ENCODE measurements around the gene SPG11. TPM values are rescaled to one million over a fixed set of nuclear protein-coding genes. Genes with fewer than 3 reads are reported as not detected.
A peak's percentile ranks its signal among the peaks of the same experiment; 100 is the strongest.

Gene SPG11
- total and polyA plus RNA-seq, 9 of the 15 experiments (the other 6 are each of a cell fraction or from before 2014, with no cell fraction given) = 23.3 to 71.2 (median 45.6) TPM

GRCh38 chr15:44536962-44537734 is 126.3 kb downstream of the SPG11 start, which contains the start of gene EIF3J (continued):
- TF ChIP-seq CREB1 (IDR thresholded peaks at IDR 0.05) = peak; percentile 78; the same call in 1 of the 2 replicates
- peak; percentile 73 for TF ChIP-seq CREB1 (CRISPR knock-in tag; IDR thresholded peaks at IDR 0.05)
- peak; percentile 42 for TF ChIP-seq HNRNPLL (IDR thresholded peaks at IDR 0.05; ENCODE audit: low read depth, low read length, poor library complexity, severe bottlenecking)
- no peak for TF ChIP-seq ZBTB5 (IDR thresholded peaks at IDR 0.05)
- TF ChIP-seq SRSF7 (optimal IDR thresholded peaks at IDR 0.05; ENCODE audit: low read depth, low read length) = peak; percentile 46
- no peak for TF ChIP-seq NR2C1 (IDR thresholded peaks at IDR 0.05)
- no peak for TF ChIP-seq NR2C1 (tag; IDR thresholded peaks at IDR 0.05)
- no peak for TF ChIP-seq KAT2B (IDR thresholded peaks at IDR 0.05; ENCODE audit: low read depth, low read length)
- no peak for TF ChIP-seq ZEB2 (IDR thresholded peaks at IDR 0.05)
- TF ChIP-seq SNIP1 (IDR thresholded peaks at IDR 0.05; ENCODE audit: low read depth) = no peak
- TF ChIP-seq E2F4 (CRISPR knock-in tag; IDR thresholded peaks at IDR 0.05; ENCODE audit: low read depth) = no peak
- TF ChIP-seq TAF1 (IDR thresholded peaks at IDR 0.05; ENCODE audit: control insufficient read depth, extremely low read depth, insufficient read depth, low read length, severe bottlenecking) = peak; percentile 96
- TF ChIP-seq MGA (IDR thresholded peaks at IDR 0.05) = peak; percentile 96

All from K562 (cell line).